22Rv1 (cell line): ENCODE measurements around the gene PFKM.
"Not testable (repeated sequence)": the region's sequence is repeated elsewhere in the genome, so short reads cannot be mapped to it uniquely, and the experiment has no call there.

Experiments used
- H3K27ac ChIP-seq: fragments of 450-650 bp; 2 replicates; pipeline ENCODE4 v1.5.1; 2017
- ZFX ChIP-seq: fragments of 450-650 bp; IDR thresholded peaks from 2 replicates; pipeline ENCODE4 v1.6.1; 2017; ENCODE audit warnings: antibody characterized with exemption, borderline replicate concordance
- TF ChIP-seq, protein P1 (sequence below): fragments of 450-650 bp; IDR thresholded peaks from 2 replicates; pipeline ENCODE4 v1.5.1; 2017; ENCODE audit warnings: mild to moderate bottlenecking

Gene PFKM

DNA sequence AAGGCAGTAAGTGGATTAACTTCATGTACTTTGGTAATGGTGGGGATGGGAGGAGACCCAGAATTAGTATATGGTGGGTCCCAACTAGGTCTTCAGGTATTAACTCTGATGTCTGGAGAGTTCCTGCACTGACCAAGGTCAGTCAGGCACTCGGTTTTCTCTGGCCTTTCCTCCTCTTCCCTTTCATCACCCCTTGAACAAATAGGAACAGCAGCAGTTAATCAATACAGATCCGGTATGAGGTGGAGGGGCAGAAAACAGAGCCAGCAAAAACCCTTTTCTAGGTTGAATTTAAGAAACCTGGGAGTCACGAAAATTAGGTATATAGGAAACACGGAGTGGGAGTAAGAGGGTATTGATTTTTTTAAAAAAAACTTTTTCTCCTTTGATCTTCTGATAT is 4.0 kb downstream of the PFKM start:
- TF ChIP-seq ZFX, result no peak
- TF ChIP-seq, protein P1, sequence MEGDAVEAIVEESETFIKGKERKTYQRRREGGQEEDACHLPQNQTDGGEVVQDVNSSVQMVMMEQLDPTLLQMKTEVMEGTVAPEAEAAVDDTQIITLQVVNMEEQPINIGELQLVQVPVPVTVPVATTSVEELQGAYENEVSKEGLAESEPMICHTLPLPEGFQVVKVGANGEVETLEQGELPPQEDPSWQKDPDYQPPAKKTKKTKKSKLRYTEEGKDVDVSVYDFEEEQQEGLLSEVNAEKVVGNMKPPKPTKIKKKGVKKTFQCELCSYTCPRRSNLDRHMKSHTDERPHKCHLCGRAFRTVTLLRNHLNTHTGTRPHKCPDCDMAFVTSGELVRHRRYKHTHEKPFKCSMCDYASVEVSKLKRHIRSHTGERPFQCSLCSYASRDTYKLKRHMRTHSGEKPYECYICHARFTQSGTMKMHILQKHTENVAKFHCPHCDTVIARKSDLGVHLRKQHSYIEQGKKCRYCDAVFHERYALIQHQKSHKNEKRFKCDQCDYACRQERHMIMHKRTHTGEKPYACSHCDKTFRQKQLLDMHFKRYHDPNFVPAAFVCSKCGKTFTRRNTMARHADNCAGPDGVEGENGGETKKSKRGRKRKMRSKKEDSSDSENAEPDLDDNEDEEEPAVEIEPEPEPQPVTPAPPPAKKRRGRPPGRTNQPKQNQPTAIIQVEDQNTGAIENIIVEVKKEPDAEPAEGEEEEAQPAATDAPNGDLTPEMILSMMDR, result no peak
- H3K27ac ChIP-seq, result no peak overlapping the region

DNA sequence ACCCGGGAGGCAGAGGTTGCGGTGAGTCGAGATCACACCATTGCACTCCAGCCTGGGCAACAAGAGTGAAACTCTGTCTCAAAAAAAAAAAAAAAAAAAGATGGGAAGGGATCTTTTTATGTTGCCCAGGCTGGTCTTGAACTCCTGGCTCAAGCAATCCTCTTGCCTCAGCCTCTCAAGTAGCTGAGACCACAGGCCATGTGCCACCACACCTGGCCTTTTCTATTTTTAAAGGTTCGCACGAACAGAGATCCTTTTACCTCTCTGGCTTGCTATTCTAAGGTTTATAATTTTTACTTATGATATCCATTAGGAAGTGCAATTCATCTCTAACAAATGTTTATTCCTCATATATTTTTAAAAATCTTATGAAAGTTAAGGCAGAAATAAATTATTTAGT is 6.4 kb downstream of the PFKM start:
- not testable (repeated sequence) for H3K27ac ChIP-seq

DNA sequence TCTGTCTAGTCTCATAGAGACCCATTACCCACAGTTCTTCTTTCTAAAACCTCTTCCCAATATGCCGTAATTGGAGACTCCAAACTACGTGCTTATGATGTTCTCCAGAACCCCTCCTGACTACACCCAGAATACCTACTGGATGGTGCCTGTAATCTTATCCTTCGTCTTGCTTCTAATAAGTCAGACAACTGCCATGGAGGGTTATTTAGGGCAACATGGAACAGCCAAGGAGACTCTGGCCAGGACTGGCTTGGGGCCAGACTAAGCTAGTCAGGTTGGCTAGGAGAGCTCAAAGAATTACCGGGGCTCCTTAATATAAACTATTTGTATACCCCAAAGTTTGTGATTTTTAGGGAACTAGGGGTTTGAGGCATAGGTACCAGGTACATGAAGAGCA is 6.8 kb downstream of the PFKM start:
- TF ChIP-seq, protein P1, result no peak
- TF ChIP-seq ZFX, result no peak
- H3K27ac ChIP-seq, result no peak overlapping the region

DNA sequence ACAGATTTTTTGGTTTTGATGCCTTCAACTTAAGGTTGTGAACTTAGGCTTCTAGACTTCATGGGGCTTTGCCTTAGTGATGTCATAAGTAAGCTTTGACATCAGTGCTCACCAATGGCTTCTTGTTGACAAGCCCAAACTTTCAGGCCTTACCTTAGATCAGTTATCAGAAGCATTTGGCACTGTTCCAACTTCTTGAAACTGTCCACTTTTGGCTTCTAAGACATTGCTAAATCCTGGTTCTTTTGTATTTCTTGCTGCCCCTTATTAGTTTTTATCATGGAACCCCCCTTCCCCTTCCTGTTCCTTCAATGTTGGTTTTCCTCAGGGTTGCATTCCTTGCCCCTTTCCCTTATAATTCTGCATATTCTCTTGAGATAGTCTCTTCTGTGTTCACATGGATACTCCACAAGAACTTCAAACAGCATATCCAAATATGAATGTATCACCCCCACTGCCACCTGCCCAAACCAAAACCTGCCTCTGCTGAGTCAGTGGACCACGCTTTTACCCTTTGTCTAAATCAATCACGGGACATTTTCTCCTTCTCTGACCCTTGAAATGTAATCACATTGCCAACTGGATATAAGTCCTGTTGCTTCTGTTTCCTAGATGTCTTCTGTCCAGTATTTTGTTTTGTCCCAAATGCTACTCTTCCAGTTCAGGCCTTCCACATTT is 7.9 kb downstream of the PFKM start:
- TF ChIP-seq ZFX, result no peak
- TF ChIP-seq, protein P1, result no peak
- no peak overlapping the region for H3K27ac ChIP-seq

DNA sequence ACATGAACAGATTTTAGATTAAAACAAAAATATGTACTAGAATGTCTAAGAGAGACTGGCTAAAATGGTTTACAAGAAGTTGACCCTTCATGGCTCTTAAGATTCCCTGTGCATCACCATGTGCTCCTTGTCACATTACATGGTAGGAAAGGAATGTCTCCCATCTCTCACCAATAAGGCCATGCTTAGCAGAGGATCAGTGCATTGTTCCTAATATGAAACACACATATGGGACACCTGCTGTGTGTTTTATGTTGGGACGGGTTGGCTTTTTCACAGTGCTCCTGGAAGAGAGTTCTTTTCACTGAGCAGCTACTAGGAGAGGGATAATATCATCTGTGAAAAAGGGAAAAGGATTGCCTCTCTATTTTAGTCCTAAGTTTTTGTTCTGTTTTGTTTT is 9.6 kb downstream of the PFKM start:
- TF ChIP-seq, protein P1, result no peak
- no peak for TF ChIP-seq ZFX
- H3K27ac ChIP-seq, result no peak overlapping the region

DNA sequence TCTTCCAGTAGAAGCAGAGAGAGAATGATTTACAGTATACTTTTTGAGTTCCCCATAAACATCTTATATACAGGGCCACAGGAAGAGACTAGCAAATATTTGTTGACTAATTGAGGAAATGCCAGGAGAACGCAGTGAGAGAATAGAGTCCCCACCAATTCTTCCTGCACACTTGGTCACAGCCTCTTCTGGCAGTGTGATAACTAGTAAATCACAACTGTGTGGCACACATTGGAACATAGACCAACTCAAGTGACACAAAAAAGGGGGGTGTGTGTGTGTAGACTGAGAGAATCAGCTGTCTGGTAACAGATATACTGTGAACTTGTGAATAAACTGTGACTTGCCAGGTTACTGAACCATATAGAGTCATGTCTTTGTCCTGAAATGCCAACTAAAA is 10.2 kb downstream of the PFKM start:
- no peak for TF ChIP-seq ZFX
- TF ChIP-seq, protein P1, result no peak
- H3K27ac ChIP-seq, result no peak overlapping the region

DNA sequence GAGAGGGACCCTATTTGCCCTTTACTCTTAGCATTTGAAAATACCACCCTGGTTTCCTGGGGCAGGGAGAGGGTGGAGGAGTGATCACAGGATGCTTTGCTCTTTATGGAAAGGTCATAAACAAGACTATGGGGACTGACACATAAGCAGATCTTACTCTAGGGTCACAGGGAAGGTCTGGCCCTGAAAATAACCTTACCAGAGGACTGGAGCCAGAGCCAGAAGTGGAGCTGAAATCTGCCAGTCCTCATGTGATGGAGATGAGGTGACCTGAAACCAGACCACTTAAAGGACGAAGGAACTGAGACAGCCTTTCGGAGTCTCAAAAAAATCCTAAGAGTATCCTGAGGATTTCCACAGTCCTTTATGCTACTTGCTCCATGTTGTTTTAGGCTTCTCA is 12.4 kb downstream of the PFKM start:
- no peak overlapping the region for H3K27ac ChIP-seq
- TF ChIP-seq, protein P1, result no peak
- TF ChIP-seq ZFX, result no peak

DNA sequence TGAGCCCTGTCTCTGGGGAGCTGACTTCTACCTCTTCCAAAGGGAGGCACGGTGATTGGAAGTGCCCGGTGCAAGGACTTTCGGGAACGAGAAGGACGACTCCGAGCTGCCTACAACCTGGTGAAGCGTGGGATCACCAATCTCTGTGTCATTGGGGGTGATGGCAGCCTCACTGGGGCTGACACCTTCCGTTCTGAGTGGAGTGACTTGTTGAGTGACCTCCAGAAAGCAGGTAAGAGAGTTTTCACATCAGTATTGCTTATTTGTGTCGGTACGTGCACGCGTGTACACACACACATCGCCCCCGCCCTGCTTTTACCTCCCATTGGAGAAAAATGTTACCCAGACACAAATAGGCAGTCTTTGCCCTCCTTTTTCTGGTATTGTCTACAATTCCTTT is 13.7 kb downstream of the PFKM start:
- H3K27ac ChIP-seq, result no peak overlapping the region
- TF ChIP-seq, protein P1, result no peak
- TF ChIP-seq ZFX, result no peak
